Osteoblast (primary cell): ENCODE measurements around the gene SLC10A1. TPM values are rescaled to one million over a fixed set of nuclear protein-coding genes. Genes with fewer than 3 reads are reported as not detected.
A peak's percentile ranks its signal among the peaks of the same experiment; 100 is the strongest.

Experiments
- DNase-seq: peaks from one replicate; pipeline ENCODE4 v3.0.0; 2011; ENCODE audit warnings: low spot score, mixed read lengths; ENCODE audit not compliant: insufficient read length; ENCODE audit errors: missing footprints
- H2AFZ ChIP-seq: 2 replicates; pipeline ENCODE4 v1.6.0; 2011; ENCODE audit warnings: mild to moderate bottlenecking, low read length
- H3K27ac ChIP-seq: 2 replicates; pipeline ENCODE4 v1.5.1; 2011; ENCODE audit warnings: mild to moderate bottlenecking, low read depth, low read length, moderate library complexity
- H3K27me3 ChIP-seq: 2 replicates; pipeline ENCODE4 v1.6.0; 2012; ENCODE audit warnings: mild to moderate bottlenecking, control low read depth, inconsistent platforms, low read length, moderate library complexity; ENCODE audit not compliant: insufficient read depth
- H3K36me3 ChIP-seq: 2 replicates; pipeline ENCODE4 v1.5.1; 2011; ENCODE audit warnings: mild to moderate bottlenecking, low read length, control low read depth, moderate library complexity; ENCODE audit not compliant: insufficient read depth
- H3K4me1 ChIP-seq: 2 replicates; pipeline ENCODE4 v1.5.1; 2011; ENCODE audit warnings: mild to moderate bottlenecking, low read length, control low read depth, moderate library complexity; ENCODE audit not compliant: insufficient read depth
- H3K4me2 ChIP-seq: 2 replicates; pipeline ENCODE4 v1.6.0; 2011; ENCODE audit warnings: mild to moderate bottlenecking, low read length; ENCODE audit not compliant: insufficient read depth
- H3K4me3 ChIP-seq: fragments of 200-600 bp; sonication (generic); 3 replicates; pipeline ENCODE4 v1.5.1; 2012; ENCODE audit warnings: mild to moderate bottlenecking, low read length, inconsistent platforms; ENCODE audit not compliant: insufficient read depth
- H3K79me2 ChIP-seq: 2 replicates; pipeline ENCODE4 v1.6.0; 2012; ENCODE audit warnings: mild to moderate bottlenecking, low read length, control low read depth, inconsistent platforms; ENCODE audit not compliant: insufficient read depth
- H3K9me3 ChIP-seq: 2 replicates; pipeline ENCODE4 v1.5.1; 2011; ENCODE audit warnings: low read depth, low read length, control low read depth
- H4K20me1 ChIP-seq: 2 replicates; pipeline ENCODE4 v1.6.0; 2012; ENCODE audit warnings: mild to moderate bottlenecking, low read length, control low read depth; ENCODE audit not compliant: insufficient read depth
- total RNA-seq: library from RNA; depleted of rRNA; stranded (reverse); fragments of >200 nt; gene quantifications from 2 replicates; pipeline ENCODE4 v1.2.3, GENCODE V29; 2012
- TF ChIP-seq, protein P1 (sequence below): IDR thresholded peaks from 2 replicates; pipeline ENCODE4 v1.5.1; 2011; ENCODE audit warnings: mild to moderate bottlenecking, low read depth, low read length, moderate library complexity; ENCODE audit errors: extremely low read depth

The SLC10A1 gene
- total RNA-seq, 1 donor, result not detected

DNA sequence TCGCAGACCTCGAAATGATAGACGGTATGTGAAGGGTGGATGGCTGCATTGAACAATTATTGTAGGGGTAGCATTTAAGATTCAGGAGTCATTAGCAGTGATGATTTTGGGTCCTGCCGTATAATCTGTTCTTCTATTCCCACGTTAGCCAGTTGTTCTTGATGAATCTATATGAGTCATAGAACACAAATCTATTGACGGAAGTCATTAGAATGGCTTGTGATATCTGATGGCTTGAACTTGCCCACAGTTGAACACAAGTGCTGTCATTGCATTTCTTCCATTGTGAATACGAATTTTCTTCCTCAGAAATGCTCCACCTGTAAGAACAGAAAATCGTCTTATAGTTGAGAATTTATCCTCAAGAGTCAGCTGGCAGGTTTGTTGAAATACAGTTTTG lies 28.2 kb downstream of the SLC10A1 start:
- Histone ChIP-seq H3K4me1 (peaks cover 20% of the 10 kb centered on the region), H4K20me1 (peaks cover 42% of the 10 kb centered on the region), H3K79me2 (peaks cover 49% of the 10 kb centered on the region), H3K27ac (no peak overlapping the region), H3K4me2 (peak overlapping the region; percentile 87), H3K27me3 (no peaks in the 10 kb centered on the region), H3K9me3 (no peaks in the 10 kb centered on the region), H3K36me3 (peaks cover 61% of the 10 kb centered on the region), H2AFZ (no peak overlapping the region), H3K4me3 (peak overlapping the region; percentile 100)
- DNase-seq, result no peak
- TF ChIP-seq, protein P1, sequence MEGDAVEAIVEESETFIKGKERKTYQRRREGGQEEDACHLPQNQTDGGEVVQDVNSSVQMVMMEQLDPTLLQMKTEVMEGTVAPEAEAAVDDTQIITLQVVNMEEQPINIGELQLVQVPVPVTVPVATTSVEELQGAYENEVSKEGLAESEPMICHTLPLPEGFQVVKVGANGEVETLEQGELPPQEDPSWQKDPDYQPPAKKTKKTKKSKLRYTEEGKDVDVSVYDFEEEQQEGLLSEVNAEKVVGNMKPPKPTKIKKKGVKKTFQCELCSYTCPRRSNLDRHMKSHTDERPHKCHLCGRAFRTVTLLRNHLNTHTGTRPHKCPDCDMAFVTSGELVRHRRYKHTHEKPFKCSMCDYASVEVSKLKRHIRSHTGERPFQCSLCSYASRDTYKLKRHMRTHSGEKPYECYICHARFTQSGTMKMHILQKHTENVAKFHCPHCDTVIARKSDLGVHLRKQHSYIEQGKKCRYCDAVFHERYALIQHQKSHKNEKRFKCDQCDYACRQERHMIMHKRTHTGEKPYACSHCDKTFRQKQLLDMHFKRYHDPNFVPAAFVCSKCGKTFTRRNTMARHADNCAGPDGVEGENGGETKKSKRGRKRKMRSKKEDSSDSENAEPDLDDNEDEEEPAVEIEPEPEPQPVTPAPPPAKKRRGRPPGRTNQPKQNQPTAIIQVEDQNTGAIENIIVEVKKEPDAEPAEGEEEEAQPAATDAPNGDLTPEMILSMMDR, result no peak

DNA sequence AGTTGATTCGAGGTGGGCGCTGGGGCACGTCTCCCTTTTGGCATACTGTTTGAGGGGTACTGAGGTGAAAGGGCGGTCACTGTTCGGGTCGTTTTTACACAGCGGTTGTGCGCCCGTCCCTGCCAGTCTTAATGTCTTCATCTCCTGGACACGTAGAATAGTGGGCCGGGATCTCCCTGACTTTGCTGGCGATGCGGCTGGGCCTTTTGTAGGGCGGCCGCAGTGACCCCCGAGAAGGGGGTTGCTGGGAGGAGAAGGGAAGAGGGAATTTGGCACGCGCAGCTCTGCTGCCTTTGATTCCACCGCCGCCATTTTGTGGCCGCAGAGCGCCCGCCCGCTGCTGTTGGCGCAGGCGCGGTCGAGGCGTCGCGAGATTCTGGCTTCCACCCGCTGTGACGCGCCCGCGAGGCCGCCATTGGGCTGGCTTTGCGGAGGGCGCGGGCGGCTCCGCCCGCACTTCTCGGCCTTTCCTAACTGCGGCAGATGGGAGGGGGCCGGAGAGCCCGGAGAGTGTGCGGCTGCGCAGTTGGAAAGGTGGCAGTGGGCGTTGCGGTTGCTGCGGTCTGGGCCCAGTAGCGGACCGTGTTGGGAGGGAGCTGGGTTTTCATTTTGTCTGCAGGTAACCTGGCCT lies 29.6 kb downstream of the SLC10A1 start:
- Histone ChIP-seq H3K4me2 (peak overlapping the region; percentile 87), H3K27ac (peak overlapping the region; percentile 100), H3K79me2 (peaks cover 45% of the 10 kb centered on the region), H3K4me3 (peak overlapping the region; percentile 100), H3K4me1 (peaks cover 20% of the 10 kb centered on the region), H3K9me3 (no peaks in the 10 kb centered on the region), H4K20me1 (peaks cover 35% of the 10 kb centered on the region), H3K36me3 (peaks cover 47% of the 10 kb centered on the region), H3K27me3 (no peaks in the 10 kb centered on the region), H2AFZ (peak overlapping the region; percentile 94)
- DNase-seq, result peak; percentile 93
- TF ChIP-seq, protein P1, result no peak

DNA sequence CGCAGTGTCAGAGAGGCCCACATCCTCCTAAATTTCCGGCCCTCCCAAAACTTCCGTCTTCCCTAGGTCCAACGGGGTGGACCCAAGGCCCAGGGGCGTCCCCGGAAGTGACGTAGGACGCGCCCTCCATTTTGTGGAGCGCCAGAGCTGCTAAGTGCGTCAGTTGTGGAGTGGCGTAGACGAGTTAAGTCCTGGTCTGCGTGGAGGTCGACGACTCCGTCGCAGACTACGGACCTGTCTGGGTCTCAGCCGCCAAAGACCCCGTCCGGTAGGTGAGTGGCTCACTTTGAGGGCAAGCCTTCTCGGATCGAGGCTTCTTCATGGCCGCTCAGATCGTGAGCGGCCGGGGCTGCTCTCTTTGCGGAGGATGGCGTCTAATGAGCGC lies 30.1 kb downstream of the SLC10A1 start, which contains the start of gene SRSF5:
Gene SRSF5, plus strand, starts transcription at position 159 of the 385 bp plus-strand sequence. CDS start 1,015 bp downstream, outside the sequence.
- Histone ChIP-seq H3K9me3 (no peaks in the 10 kb centered on the region), H3K4me2 (peak within 1 kb of the TSS; percentile 87), H3K36me3 (peaks cover 42% of the 10 kb centered on the region), H2AFZ (peak within 1 kb of the TSS; percentile 94), H3K4me1 (peaks cover 20% of the 10 kb centered on the region), H3K4me3 (peak within 1 kb of the TSS; percentile 100), H3K27ac (peak within 1 kb of the TSS; percentile 100), H4K20me1 (peaks cover 33% of the 10 kb centered on the region), H3K27me3 (no peaks in the 10 kb centered on the region), H3K79me2 (peaks cover 43% of the 10 kb centered on the region)
- TF ChIP-seq, protein P1, result no peak
- DNase-seq, result peak; percentile 96

DNA sequence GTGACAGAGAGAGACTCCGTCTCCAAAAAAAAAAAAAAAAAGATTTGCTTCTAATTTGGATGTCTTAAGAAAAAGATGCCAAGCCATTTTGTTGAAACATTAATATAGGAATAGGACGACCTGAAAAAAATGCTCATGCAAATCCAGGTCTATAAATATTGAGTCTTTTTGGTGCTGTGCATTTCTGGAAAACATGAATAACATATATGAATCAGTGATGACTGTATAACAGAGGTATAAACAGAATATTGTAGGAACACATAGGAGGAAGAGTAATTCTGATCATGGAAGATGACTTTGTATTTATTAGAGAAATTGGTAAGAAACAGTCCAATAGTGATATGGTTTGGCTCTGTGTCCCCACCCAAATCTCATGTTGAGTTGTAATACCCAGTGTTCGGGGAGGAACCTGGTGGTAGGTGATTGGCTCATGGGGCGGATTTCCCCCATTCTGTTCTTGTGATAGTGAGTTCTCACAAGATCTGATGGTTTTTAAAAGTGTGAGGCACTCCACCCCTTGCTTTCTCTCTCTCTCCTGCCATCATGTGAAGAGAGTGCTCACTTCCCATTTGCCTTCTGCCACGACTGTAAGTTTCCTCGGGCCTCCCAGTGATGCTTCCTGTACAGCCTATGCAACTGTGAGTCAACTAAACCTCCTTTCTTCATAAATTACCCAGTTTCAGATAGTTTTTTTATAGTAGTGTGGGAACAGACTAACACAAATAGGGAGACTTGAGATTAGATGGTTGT lies 33.1 kb downstream of the SLC10A1 start:
- Histone ChIP-seq H3K36me3 (peaks cover 12% of the 10 kb centered on the region), H2AFZ (peak overlapping the region; percentile 23), H3K27ac (no peak overlapping the region), H3K4me3 (no peak overlapping the region), H3K27me3 (no peaks in the 10 kb centered on the region), H3K9me3 (no peaks in the 10 kb centered on the region), H3K4me2 (no peak overlapping the region), H3K4me1 (peaks cover 13% of the 10 kb centered on the region), H4K20me1 (peaks cover 13% of the 10 kb centered on the region), H3K79me2 (peaks cover 20% of the 10 kb centered on the region)
- TF ChIP-seq, protein P1, result no peak
- DNase-seq, result no peak
